Naive B cell (primary cell): ENCODE results near the gene PI4KA. TPM values are rescaled to one million over a fixed set of nuclear protein-coding genes. Genes with fewer than 3 reads are reported as not detected.
"Not testable (repeated sequence)": the region's sequence is repeated elsewhere in the genome, so short reads cannot be mapped to it uniquely, and the experiment has no call there.

Experiments used
- ATAC-seq, 2 donors: fragments of 150-1000 bp; cut with Tn5 transposase; 2 replicates each; pipeline ENCODE4 v1.10.0; 2021; ENCODE audit warnings: low read depth in 2 of 2, mild to moderate bottlenecking in 2 of 2, moderate library complexity in 2 of 2
- DNase-seq: peaks from one replicate; pipeline ENCODE4 v3.0.0; 2022
- H3K27ac Mint-ChIP-seq, 6 donors: one replicate each; pipeline ENCODE4 v1.8.0; 2020 to 2022; ENCODE audit warnings: mild to moderate bottlenecking in 6 of 6, mixed read lengths in 6 of 6, moderate library complexity in 5 of 6, inconsistent platforms in 2 of 6
- H3K27me3 Mint-ChIP-seq, 3 donors: one replicate each; pipeline ENCODE4 v1.8.0; 2021 to 2022; ENCODE audit warnings: mixed read lengths in 3 of 3, mild to moderate bottlenecking in 1 of 3
- H3K36me3 Mint-ChIP-seq, 2 donors: one replicate each; pipeline ENCODE4 v1.8.0; 2020 to 2022; ENCODE audit warnings: mixed read lengths in 2 of 2, inconsistent platforms in 1 of 2, mild to moderate bottlenecking in 1 of 2
- H3K4me1 Mint-ChIP-seq, 3 donors: one replicate each; pipeline ENCODE4 v1.8.0; 2020 to 2022; ENCODE audit warnings: mixed read lengths in 3 of 3, inconsistent platforms in 1 of 3, mild to moderate bottlenecking in 1 of 3, moderate library complexity in 1 of 3
- H3K4me3 Mint-ChIP-seq, 8 donors: one replicate each; pipeline ENCODE4 v1.8.0; 2020 to 2022; ENCODE audit warnings: mild to moderate bottlenecking in 8 of 8, mixed read lengths in 8 of 8, moderate library complexity in 8 of 8, inconsistent platforms in 2 of 8
- H3K9me3 Mint-ChIP-seq, 7 donors: one replicate each; pipeline ENCODE4 v1.8.0; 2020 to 2022; ENCODE audit warnings: mixed read lengths in 7 of 7, mild to moderate bottlenecking in 5 of 7, inconsistent platforms in 2 of 7, moderate library complexity in 1 of 7
- polyA plus RNA-seq, 6 donors: library from polyadenylated mRNA; unstranded; fragments of 300-500 nt; fragmentation: Illumina TruSeq; gene quantifications; one replicate each; pipeline ENCODE4 v1.2.3, GENCODE V29; 2021; ENCODE audit warnings: low read depth in 6 of 6

Gene PI4KA
- polyA plus RNA-seq, 6 donors from 2014 or later, result 25.6 to 68.3 (median 39.3) TPM

DNA sequence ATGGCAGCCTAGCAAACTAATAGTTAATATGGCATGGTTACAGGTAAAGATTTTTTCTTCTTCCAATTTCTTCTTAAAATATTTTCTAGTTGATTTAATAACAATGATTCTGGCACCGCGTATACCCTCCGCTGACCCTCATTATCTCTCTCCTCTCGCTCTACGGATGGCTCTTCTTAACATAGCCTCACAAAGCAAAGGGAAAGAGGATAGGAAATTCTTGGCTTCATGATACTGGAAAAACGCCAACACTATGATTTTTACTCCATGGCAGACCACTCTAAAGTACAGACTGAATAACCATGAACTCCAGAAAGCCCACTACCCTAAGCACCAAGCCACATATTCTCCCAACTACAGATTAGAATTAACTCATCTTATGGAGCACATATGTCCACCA lies 6.1 kb downstream of the PI4KA start:
- peaks cover 47 to 64% (median 49%) of the 10 kb centered on the region in 3 donors for H3K4me1 Mint-ChIP-seq
- no peaks in the 10 kb centered on the region for H3K36me3 Mint-ChIP-seq
- no peak for ATAC-seq
- no peaks in the 10 kb centered on the region for H3K27me3 Mint-ChIP-seq
- DNase-seq, result no peak
- peak overlapping the region in 1 of 8 donors; percentile 33 for H3K4me3 Mint-ChIP-seq
- no peaks in the 10 kb centered on the region for H3K9me3 Mint-ChIP-seq
- peak overlapping the region in 3 of 6 donors; percentile 19 to 64 (median 61) for H3K27ac Mint-ChIP-seq

DNA sequence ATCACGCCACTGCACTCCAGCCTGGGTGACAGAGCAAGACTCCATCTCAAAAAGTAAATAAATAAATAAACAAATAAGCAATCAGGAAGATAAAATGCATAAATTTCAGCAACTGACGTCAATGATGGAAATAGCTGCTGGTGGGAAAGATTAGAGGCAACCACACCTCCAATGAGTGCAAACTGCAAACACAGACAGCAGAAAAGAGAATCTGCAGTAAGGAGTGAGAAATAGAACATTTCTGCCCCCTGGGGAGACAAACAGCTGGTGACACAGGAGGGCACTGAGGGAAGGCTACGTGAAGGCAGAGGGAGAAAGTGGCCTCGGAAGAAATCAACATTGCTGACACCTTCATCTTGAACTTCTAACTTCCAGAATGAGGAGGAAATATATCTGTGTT lies 6.5 kb downstream of the PI4KA start:
- peak overlapping the region in 1 of 8 donors; percentile 7 for H3K4me3 Mint-ChIP-seq
- no peaks in the 10 kb centered on the region for H3K36me3 Mint-ChIP-seq
- DNase-seq (no peak), ATAC-seq (no peak)
- no peaks in the 10 kb centered on the region for H3K9me3 Mint-ChIP-seq
- peaks cover 44 to 60% (median 44%) of the 10 kb centered on the region in 3 donors for H3K4me1 Mint-ChIP-seq
- H3K27ac Mint-ChIP-seq, result peak overlapping the region in 3 of 6 donors; percentile 19 to 64 (median 61)
- H3K27me3 Mint-ChIP-seq, result no peaks in the 10 kb centered on the region

DNA sequence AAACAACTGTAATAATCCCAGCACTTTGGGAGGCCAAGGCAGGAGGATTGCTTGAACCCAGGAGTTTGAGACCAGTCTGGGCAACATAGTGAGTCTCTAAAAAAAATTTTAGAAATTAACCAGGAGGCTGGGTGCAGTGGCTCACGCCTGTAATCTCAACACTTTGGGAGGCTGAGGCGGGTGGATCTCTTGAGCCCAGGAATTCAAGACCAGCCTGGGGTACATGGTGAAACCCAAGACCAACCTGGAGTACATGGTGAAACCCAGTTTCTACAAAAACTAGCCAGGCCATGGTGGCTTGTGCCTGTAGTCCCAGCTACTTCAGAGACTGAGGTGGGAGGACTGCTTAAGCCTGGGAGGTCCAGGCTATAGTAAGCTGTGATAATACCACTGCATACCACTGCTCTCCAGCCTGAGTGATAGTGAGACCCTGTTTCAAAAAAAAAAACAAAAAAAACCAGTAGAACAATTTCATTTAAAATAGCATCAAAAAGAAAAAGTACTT lies 11.2 kb downstream of the PI4KA start:
- no peak overlapping the region for H3K27ac Mint-ChIP-seq
- no peaks in the 10 kb centered on the region for H3K9me3 Mint-ChIP-seq
- H3K36me3 Mint-ChIP-seq, result no peaks in the 10 kb centered on the region
- peaks cover 22 to 45% (median 27%) of the 10 kb centered on the region in 3 donors for H3K4me1 Mint-ChIP-seq
- no peak for ATAC-seq
- H3K27me3 Mint-ChIP-seq, result no peaks in the 10 kb centered on the region
- no peak overlapping the region for H3K4me3 Mint-ChIP-seq
- DNase-seq, result no peak

DNA sequence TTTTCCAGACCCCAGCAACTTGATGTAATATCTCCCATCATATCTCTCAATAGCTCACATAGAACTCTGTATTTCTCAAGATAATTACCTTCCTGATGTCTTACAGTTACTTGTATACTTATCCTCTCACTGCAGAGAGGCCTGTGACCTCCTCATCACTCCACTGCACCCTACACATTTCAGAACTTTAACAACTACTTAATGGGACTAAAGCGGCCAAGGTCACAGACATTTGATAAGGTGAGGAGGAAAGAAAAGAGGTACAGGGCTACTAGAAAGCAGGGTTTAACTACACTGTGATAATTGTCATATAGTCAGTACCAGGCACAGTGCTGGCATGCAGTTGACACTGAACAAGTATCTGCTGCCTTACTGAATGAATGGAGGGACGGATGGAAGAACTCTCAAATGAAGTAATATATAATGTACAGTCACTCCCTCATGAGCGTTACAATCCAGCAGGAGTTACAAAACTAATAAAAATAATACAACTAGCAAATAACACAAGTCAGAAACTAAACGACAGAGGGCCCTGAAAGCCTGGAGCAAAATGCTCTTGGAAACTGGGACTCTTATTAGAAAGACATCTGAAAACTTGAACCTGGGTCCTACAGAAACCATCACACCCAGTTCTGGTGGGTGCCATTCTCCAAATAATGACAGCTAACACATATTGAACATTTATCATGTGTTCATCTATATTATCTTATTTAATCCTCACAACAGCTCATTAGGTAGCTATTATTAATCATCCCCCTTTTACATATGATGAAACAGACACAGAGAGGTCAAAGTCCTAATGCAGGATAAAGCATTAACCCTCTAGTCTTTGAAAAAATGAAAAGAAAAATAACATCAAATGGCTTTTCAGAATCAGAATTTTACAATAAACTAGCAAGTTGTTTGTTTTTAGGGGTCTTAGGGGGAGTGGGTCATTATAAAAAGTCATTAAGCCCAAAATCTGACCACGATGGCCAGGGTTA lies 14.3 kb downstream of the PI4KA start:
- Mint-ChIP-seq H3K36me3 (no peaks in the 10 kb centered on the region), H3K27ac (peak overlapping the region in 1 of 6 donors; percentile 24), H3K4me1 (peaks cover 35 to 63% (median 42%) of the 10 kb centered on the region in 3 donors), H3K4me3 (no peak overlapping the region), H3K27me3 (no peaks in the 10 kb centered on the region), H3K9me3 (no peaks in the 10 kb centered on the region)
- DNase-seq (no peak), ATAC-seq (no peak)

DNA sequence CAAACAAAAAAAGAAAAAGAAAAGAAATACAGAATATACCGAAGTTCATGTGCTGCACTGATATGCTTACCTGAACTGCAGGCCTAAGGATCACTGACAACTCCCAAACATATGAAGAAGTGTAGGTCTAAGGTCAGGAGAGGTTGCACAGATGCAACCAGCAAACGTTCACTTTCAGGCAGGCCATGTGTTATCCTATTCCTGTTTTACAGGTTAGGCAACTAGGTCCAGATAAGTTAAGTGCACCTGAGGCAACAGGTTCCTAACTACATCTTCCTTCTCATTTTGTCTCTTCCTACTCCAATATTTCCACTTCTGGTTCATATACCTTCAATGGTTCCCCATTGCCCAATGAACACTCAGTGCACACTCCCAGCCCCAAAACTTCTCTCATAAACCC lies 15.1 kb downstream of the PI4KA start:
- no peak for DNase-seq
- ATAC-seq, result no peak
- no peak overlapping the region for H3K4me3 Mint-ChIP-seq
- no peaks in the 10 kb centered on the region for H3K9me3 Mint-ChIP-seq
- peaks cover 29 to 62% (median 50%) of the 10 kb centered on the region in 3 donors for H3K4me1 Mint-ChIP-seq
- H3K27me3 Mint-ChIP-seq, result no peaks in the 10 kb centered on the region
- H3K36me3 Mint-ChIP-seq, result no peaks in the 10 kb centered on the region
- H3K27ac Mint-ChIP-seq, result peak overlapping the region in 2 of 6 donors; percentile 16 to 43

DNA sequence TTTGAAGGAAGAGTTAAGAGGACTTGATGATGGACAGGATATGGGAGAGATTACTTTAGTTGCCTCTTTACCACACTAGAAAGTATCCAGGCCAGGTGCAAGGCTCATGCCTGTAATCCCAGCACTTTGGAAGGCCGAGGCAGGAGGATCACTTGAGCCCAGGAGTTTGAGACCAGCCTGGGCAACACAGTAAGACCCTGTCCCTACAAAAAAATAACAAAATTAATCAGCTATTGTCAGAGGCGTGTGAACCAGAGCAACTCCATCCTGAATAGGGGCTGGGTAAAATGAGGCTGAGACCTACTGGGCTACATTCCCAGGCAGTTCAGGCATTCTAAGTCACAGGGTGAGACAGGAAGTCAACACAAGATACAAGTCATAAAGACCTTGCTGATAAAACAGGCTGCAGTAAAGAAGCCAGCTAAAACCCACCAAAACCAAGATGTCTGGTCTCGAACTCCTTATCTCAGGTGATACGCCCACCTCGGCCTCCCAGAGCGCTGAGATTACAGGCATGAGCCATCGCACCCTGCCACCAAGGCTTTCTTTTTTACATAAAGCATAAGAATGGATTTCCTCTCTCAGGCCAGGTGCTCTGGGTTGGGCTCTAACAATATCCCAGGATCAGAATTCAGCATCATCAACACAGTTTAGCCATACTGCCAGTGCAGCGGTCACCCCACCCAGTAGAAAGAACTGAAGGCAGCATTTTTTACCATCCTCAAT lies 17.8 kb downstream of the PI4KA start:
- H3K27ac Mint-ChIP-seq, result peak overlapping the region in 3 of 6 donors; percentile 16 to 75 (median 33)
- DNase-seq, result no peak
- H3K4me1 Mint-ChIP-seq, result peaks cover 29 to 65% (median 59%) of the 10 kb centered on the region in 3 donors
- no peaks in the 10 kb centered on the region for H3K27me3 Mint-ChIP-seq
- ATAC-seq, result no peak
- H3K36me3 Mint-ChIP-seq, result peaks cover 0 to 4% of the 10 kb centered on the region in 2 donors
- H3K4me3 Mint-ChIP-seq, result peak overlapping the region in 1 of 8 donors; percentile 43
- no peaks in the 10 kb centered on the region for H3K9me3 Mint-ChIP-seq

DNA sequence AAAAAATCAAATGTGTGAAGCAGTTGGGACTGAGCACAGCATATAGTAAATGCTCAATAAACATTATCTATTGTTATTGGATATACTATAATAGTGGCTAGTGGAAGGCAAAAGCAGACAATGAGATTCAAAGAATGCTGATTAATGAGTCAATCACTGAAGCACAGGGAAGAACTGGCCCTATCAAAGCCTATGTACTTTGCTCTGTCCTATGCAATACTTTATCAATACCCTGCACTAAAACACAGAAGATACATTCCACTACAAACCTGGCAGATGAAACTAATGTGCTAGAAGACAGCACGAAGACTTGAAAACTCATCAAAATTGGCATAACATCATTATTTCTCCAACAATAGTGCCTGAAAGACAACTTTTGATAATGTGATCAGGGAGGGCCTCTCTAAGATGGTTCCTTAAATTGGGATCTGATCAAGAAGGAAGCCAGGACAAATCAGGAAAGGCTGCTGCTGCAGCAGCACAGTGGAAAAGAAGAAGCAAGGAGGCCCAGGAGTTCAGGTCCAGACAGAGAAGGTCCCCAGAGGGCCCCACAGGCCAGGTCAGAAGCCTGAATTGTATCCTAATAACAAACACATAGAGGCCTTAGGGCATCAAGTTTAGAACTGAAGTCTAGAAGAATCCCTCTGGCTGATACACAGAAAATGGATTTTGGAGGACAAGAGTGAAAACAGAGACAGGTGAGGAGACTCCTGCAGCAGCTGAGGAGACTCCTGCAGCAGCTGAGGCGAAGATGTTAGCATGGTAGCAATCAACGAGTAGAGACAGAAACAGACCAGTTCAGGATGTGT lies 18.6 kb downstream of the PI4KA start:
- Mint-ChIP-seq H3K4me3 (peak overlapping the region in 2 of 8 donors; percentile 1 to 43), H3K4me1 (peaks cover 32 to 65% (median 59%) of the 10 kb centered on the region in 3 donors), H3K27me3 (no peaks in the 10 kb centered on the region), H3K36me3 (peaks cover 0 to 4% of the 10 kb centered on the region in 2 donors), H3K27ac (peak overlapping the region in 5 of 6 donors; percentile 2 to 76 (median 16)), H3K9me3 (no peaks in the 10 kb centered on the region)
- no peak for ATAC-seq
- DNase-seq, result no peak

DNA sequence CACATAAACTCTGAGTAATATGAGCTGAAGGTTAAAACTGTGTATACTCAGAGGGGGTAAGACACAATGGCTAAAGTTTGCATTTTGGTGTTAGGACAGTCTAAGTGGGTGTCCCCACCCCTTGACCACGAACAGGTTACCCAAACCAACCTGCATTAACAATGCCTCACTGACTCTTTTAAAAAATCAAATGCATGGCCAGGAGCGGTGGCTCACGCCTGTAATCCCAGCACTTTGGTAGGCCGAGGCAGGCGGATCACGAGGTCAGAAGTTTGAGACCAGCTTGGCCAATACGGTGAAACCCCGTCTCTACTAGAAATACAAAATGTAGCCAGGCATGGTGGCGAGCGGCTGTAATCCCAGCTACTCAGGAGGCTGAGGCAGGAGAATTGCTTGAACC lies 19.3 kb downstream of the PI4KA start:
- H3K27me3 Mint-ChIP-seq, H3K27ac Mint-ChIP-seq, H3K4me3 Mint-ChIP-seq, ATAC-seq, H3K9me3 Mint-ChIP-seq, DNase-seq, H3K36me3 Mint-ChIP-seq: not testable (repeated sequence)
- H3K4me1 Mint-ChIP-seq, result peaks cover 34 to 63% (median 58%) of the 10 kb centered on the region in 3 donors

DNA sequence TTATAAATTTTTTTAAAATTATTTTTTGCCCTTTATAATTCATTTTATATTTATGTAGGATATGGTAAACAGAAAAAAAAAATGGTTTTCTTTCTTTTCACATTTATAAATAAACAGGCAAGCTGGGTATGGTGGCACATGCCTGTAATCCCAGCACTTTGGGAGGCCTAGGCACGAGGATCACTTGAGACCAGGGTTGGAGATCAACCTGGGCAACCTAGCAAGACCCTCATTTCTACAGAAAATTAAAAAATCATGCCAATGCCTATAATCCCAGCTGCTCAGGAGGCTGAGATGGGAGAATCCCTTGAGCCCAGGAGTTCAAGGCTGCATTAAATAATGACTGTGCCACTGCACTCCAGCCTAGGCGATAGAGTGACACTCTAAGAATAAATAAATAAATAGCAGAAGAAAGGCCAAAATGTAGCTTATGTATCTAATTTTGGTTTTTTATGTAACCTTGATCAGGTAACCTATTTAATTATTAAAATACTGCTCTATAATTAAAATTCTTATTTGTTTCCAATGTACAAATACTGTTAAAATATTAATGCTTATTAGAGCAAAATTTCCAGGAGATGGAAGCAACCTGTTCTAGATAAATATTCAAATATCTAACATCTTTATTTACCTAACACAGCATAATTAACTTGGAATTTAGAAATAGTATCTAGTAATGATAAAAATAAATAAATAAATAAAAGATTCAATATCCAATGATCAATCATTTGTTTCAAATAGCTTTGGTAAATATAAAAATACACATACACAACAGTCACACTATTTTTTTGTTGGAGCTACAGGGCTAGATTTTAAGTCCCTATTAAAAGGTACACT lies 21.4 kb downstream of the PI4KA start:
- no peak overlapping the region for H3K27ac Mint-ChIP-seq
- H3K4me1 Mint-ChIP-seq, result peaks cover 28 to 53% (median 49%) of the 10 kb centered on the region in 3 donors
- ATAC-seq (no peak), DNase-seq (no peak)
- H3K4me3 Mint-ChIP-seq, result no peak overlapping the region
- H3K27me3 Mint-ChIP-seq, result no peaks in the 10 kb centered on the region
- peaks cover 8 to 9% of the 10 kb centered on the region in 2 donors for H3K36me3 Mint-ChIP-seq
- H3K9me3 Mint-ChIP-seq, result no peaks in the 10 kb centered on the region

DNA sequence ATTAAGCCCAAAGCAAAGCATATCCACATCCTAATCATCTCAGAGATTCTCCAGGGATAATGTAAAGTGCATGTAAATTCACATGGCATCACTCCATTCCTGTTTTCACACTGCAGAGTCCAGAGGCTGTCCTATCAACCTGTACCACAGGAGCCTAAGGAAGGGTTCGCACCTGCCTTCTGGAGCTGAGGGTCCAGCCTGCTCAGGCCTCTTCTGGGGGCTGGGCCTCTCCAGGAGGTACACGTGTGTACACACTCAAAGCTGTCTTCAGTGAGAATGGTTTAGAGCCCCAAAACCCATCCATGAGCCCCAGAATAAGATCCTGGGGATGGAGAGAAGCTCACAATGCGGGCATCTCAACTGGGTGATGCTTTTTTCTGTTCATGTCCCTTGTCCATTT lies 23.9 kb downstream of the PI4KA start:
- DNase-seq (no peak), ATAC-seq (no peak)
- H3K4me3 Mint-ChIP-seq, result no peak overlapping the region
- H3K36me3 Mint-ChIP-seq, result peaks cover 17% of the 10 kb centered on the region in 2 donors
- H3K9me3 Mint-ChIP-seq, result no peaks in the 10 kb centered on the region
- peak overlapping the region in 1 of 6 donors; percentile 79 for H3K27ac Mint-ChIP-seq
- H3K27me3 Mint-ChIP-seq, result no peaks in the 10 kb centered on the region
- peaks cover 13 to 31% (median 27%) of the 10 kb centered on the region in 3 donors for H3K4me1 Mint-ChIP-seq

DNA sequence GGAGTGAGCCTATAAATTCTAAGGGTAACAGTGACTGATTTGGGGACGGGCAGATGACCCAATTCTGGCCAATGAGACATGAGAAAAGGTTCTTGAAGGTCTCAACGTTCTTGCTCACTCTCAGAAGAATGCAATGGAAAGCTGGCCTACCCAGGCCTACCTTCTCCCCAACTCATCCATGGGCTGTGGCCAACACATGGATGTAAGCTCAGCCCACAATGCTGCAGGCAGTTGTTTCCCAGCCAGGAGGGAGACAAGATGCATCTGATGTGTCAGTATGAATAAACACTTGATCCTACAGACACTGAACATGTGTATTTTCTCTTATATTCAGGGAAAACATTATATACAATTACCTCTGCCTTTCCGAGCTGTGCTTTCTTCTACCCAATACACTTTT lies 24.4 kb downstream of the PI4KA start:
- Mint-ChIP-seq H3K27me3 (no peaks in the 10 kb centered on the region), H3K4me1 (peaks cover 13 to 26% (median 22%) of the 10 kb centered on the region in 3 donors), H3K4me3 (no peak overlapping the region), H3K27ac (peak overlapping the region in 1 of 6 donors; percentile 7), H3K9me3 (no peaks in the 10 kb centered on the region), H3K36me3 (peaks cover 22% of the 10 kb centered on the region in 2 donors)
- ATAC-seq, result no peak
- DNase-seq, result no peak

DNA sequence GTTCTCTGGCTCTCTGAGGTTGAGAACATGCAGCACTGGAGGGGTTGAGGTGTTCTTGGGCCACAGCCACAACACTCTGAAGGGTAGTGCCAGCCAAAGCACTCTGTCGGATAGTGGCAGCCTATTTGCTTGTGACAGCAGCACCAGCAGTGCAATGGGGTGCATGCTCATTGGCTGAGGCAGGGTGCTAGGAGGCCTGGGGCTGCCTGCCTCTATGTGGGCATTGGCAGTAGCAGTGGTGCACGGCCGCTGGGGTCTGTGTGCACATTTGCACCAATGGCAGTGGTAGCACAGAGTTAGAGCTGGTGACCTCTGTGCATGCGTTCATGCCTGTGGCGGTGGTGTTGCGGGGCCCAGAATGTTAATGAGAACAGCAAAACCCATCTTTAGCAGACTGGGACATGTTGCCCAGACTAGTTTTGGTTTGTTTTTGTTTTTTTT lies 25.4 kb downstream of the PI4KA start:
- H3K4me3 Mint-ChIP-seq, result no peak overlapping the region
- H3K36me3 Mint-ChIP-seq, result peaks cover 24 to 25% of the 10 kb centered on the region in 2 donors
- H3K27ac Mint-ChIP-seq, result no peak overlapping the region
- peaks cover 9 to 17% (median 15%) of the 10 kb centered on the region in 3 donors for H3K4me1 Mint-ChIP-seq
- no peaks in the 10 kb centered on the region for H3K27me3 Mint-ChIP-seq
- DNase-seq (no peak), ATAC-seq (no peak)
- no peaks in the 10 kb centered on the region for H3K9me3 Mint-ChIP-seq
